Activated T-cell treated with anti-CD3 and anti-CD28 coated beads for 24 hours (primary cell): ENCODE measurements around the gene PLSCR3.

Source experiments
- DNase-seq: peaks from one replicate; pipeline ENCODE4 v3.0.0-alpha.2; 2020; ENCODE audit warnings: low read depth

Gene PLSCR3

DNA sequence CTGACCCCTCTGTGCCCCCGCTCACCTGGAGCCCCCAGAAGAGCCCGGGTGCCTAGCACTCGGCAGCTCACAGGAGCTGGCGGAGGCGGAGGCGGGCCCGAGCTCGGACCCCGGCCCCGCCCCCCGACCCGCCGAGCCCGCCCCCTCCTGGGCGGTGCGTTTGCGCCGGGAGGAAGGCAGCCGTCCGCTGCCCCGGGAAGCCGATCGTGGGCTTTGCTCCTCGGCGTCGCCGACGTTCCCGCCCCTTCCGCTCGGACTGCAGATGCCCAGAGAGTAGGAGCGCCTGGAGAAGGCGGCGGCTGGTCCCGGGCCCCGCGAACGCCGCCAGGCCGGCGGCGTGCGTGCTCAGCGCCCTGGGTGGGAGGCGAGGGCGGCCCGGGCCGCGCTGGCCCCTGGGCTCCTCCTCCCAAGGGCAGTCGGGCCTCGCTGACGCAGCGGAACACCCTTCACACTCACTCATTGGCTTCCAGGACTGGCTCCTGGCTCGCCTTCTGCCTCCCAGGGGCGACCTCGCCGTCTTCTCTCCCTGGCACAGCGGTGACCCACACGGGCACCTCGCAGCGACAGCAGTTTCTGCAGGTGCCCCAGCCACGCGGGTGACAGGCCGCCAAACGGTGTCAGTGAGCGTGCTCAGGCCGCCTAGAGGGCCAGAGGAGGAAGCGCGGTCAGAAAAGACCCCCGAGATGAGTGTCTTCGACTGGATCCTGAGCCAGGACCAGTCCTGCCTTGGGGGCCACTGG lies at the start of gene PLSCR3:
Gene PLSCR3 (minus strand): TSS at position 74 of the 740 bp plus-strand sequence. CDS start 415 bp downstream, outside the sequence.
- peak; percentile 81 for DNase-seq

DNA sequence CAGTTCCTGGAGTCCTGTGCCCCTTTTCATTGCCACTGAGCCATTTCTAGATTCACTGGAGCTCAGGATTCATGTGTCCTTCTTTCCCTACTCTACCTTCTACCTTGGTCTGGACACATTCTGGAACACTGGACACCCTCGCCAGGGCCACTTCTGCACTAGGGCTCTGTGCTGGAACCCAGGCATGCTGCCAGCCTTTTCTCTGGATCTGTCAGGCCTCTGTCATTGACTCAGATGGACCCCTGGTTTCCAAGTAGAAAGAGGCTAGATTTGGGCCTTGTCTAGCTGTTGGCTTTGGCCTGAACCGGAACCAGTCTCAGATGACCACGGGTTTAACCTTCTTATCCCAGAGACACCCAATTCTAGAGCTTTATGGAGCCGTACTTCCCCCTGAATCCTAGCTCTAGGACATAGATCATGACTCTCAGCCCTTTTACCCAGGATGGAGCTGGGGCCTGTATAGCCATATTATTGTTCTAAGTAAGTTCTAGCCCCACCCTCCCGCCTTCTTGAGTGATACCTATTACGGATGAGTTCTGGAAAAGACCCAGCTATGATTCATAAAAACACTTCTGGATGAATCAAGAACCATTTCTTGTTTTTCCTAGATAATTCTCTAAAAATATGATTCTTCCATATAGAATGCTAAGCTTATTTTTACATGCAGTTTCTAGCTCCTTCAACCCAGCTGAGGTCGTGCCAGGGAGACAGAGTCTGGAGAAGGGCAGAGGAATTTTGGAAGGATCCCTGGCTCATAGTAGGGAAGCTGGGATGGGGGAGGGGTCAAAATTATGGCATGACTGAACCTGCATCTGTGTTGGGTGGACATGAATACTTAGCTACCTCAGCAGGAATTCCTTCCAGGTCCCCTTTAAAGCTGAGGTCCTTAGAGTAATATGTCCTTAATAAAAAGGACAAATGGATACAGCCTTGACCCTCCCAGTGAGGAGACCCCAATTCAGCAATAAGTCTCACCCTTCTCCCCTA lies 49.5 kb upstream of the PLSCR3 start:
- DNase-seq: no peak

DNA sequence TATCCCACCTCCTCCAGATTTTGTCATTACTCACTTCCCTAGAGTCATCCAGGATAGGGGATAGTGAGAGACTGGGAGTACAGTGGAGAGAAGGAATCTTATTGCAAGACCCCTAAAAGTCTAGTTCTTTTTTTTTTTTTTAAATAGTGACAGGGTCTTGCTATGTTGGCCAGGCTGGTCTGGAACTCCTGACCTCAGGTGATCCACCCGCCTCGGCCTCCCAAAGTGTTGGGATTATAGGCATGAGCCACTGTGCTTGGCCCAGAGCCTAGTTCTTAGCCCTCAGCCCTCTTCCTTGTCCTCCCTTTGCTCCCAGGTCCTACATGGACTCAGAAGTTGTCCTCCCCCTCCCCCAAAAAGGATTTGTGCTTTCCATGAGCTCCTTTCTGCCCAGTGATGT lies 47.8 kb upstream of the PLSCR3 start:
- DNase-seq: no peak

- no peak for DNase-seq
Measured at GRCh38 chr17:7441266-7441665, 46.9 kb upstream of the PLSCR3 start.

DNA sequence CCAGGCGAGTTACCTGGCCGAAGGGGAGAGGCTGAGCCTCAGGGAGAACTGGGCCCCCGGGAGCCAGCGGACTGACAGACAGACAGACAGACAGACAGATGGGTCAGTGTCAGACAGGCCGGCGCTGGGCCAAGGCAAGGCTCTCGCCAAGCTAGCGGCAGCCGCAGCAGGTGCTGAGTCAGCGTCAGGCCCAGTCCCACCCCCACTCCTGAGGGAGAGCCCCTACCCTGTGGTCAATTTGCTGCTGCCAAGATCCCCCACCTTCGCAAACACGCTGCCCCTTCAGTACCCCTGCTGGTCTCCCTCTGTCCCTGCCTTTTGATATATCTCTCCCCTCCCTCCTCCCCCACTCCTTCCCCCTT lies 46.5 kb upstream of the PLSCR3 start:
- no peak for DNase-seq

DNA sequence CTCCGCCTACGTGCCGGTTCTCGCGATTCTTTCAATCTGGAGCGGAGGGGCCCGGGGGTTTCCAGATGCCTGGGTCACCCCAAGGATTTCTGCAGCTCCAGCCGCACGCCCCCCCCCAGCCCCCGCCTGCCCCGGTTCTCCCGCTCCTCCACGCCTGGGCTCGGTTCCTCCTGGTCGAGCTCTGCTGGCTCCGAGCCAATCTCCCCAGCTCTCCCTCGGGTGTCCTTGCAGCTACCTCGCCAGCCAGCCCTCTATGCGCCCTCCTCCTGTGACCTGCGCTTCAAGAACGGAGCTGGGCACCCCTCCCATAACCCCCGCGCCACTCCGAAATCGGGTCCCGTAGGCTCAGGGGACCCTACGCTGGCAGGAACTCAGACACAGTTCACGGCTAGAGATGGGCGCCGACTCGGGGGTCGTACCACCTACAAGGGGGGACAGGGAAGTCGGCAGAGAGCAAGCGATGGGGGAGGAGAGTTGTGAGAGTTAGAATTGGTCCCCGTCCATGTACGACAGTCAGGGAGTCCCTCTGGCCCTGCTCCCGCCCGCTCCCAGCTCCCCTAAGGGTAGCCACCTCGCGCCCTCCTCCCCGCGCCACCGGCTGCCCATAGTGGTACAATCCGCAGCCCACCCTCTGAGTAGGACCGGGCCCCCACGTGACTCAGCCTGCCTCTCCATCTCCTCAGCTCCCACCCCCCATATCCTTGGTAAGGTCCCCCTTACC lies 45.9 kb upstream of the PLSCR3 start:
- no peak for DNase-seq

- no peak for DNase-seq
Measured at GRCh38 chr17:7439462-7440112, 45.3 kb upstream of the PLSCR3 start, which contains the start of gene FGF11. TSS of gene FGF11 (plus strand) at chr17:7439512. CDS start at chr17:7439621, 109 bp downstream.

- DNase-seq: no peak
Measured at GRCh38 chr17:7438656-7439460, 44.5 kb upstream of the PLSCR3 start.

- peak; percentile 32 for DNase-seq
Measured at GRCh38 chr17:7437950-7438614, 43.8 kb upstream of the PLSCR3 start.

- no peak for DNase-seq
Measured at GRCh38 chr17:7437369-7437863, 43.1 kb upstream of the PLSCR3 start.

DNA sequence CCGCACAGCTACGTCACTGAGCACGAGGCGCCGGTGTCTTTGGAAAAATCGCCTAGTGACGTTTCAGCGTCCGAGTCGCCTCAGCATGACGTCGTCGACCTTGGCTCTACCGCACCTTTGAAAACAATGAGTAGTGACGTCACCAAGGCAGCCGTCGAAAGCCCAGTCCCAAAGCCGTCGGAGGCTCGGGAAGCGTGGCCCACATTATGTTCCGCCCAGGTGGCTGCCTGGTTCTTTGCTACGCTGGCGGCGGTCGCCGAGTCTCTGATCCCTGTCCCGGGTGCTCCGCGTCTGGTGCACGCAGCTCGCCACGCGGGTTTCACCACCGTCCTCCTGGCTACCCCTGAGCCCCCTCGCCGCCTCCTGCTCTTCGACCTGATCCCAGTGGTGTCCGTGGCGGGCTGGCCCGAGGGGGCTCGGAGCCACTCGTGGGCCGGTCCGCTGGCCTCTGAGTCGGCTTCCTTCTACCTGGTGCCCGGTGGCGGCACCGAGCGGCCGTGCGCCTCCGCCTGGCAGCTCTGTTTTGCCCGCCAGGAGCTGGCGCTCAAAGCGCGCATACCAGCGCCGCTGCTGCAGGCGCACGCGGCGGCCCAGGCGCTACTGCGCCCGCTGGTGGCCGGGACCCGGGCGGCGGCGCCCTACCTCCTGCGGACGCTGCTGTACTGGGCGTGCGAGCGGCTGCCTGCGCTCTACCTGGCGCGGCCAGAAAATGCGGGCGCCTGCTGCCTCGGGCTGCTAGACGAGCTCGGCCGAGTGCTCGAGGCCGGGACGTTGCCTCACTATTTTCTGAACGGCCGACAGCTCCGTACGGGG lies 42.4 kb upstream of the PLSCR3 start:
- peak; percentile 69 for DNase-seq

DNA sequence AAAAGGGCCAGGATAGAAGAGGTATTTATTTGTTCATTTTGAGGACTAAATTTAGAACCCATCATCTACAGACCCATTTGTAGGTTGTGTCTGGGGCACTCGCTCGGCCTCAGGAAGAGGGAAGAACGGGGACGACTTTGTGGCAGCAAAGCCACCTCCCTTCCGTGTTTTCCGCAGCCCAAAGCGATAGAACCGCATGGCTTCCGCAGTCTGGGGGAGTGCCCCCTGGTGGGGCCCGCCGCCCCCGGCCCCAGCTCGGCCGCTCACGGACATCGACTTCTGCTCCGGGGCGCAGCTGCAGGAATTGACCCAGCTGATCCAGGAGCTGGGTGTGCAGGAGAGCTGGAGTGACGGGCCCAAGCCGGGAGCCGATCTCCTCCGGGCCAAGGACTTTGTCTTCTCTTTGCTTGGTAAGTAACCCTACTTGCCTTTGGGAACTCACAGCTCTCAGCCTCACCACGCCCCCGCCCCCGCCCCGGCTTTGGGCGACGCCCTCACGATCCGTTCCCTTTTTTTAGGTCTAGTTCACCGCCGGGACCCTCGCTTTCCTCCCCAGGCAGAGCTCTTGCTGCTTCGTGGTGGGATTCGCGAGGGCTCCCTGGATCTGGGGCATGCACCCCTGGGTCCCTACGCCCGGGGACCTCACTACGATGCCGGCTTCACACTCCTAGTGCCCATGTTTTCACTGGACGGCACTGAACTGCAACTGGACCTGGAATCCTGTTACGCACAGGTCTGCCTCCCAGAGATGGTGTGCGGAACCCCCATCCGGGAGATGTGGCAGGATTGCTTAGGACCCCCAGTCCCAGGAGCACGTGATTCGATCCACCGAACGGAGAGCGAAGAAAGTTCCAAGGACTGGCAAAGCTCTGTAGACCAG lies 41.6 kb upstream of the PLSCR3 start:
- DNase-seq: peak; percentile 23

- no peak for DNase-seq
Measured at GRCh38 chr17:7432296-7432695, 38.0 kb upstream of the PLSCR3 start.

GRCh38 chr17:7431231-7431630 lies 36.9 kb upstream of the PLSCR3 start:
- no peak for DNase-seq

DNA sequence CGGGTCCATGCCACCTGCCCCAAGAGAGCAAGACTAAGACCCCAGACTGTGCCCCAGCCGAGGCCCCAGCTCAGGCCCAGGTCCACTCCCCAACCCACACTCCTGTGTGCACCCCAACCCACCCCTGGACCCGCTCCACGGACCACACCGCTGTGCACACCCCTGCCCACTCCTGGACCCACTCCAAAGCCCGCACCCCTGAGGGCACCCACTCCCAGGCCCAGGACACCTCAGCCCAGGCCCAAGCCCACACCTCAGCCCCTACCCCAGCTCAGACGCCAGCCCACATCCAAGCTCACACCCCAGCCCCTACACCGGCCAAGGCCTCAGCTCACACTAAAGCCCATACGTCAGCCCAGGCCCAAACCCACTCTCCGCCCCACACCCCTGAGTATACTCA lies 35.4 kb upstream of the PLSCR3 start:
- DNase-seq: no peak

GRCh38 chr17:7428557-7428956 lies 34.2 kb upstream of the PLSCR3 start, which contains the start of gene SPEM3:
TSS of gene SPEM3 (plus strand) at chr17:7428857. CDS start at chr17:7428903, 46 bp downstream.
- no peak for DNase-seq

DNA sequence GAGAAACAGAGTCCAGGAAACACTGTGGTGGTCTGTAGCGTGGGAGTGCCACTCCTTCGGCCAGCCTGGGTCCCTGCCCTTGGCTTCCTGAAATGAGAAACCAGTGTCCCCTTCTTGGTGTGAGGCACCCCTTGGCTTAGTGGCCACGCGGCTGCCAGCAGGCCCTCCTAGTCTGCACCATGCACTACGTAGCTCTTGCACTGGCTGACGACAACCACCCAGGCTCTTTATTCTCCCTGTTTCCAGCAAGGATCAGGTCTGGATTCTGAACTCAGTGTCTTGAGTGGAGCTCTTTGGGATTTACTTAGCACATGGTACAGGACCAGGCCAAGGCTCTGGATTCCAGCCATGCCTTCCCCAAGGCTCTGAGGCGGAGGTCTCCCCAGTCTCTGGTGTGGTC lies 33.2 kb upstream of the PLSCR3 start:
- DNase-seq: no peak

- DNase-seq: no peak
Measured at GRCh38 chr17:7426896-7427489, 32.7 kb upstream of the PLSCR3 start.
